ENCODE measurements around the gene ZNF665. TPM values are rescaled to one million over a fixed set of nuclear protein-coding genes. Genes with fewer than 3 reads are reported as not detected.

Gene ZNF665
- 5.2 and 7.5 TPM in 2 replicates for total RNA-seq

DNA sequence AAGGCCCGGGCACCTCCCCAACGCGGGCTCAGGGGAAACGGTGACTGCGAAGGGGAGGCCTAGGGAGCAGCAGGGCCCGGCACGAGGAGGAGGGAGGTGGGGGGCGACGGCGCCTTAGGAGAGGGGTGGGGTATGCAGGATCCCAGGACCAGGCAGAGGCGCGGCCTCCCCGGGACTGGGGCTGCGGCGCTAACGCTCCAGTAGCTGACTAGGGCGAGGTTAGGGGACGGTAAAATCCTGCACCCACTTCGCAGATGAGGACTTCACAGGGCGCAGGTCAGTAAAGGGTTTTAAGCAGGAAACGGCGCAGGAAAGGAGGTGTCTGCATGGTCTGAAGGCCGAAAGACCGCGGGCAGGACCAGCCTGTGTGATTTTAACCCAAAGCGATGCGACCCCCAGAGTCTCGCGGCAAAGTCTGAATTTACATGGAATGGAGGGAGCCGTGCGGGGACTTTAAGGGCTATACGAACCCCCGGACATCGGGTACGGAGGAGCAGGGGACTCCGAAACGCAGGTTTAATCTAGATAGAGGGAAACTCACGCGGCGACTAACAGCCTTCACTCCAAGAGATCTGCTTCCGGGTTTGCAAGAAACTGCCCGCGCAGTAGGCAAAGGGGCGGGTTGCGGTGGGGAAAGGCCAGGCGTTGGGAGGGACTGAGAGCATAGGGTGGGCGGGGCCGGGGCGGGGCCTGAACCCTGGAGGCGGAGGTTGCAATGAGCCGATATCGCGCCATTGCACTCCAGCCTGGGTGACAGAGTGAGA, at the start of gene ZNF665:
TSS of gene ZNF665 (minus strand) at position 588 of the 764 bp plus-strand sequence. CDS start 10,460 bp downstream, outside the sequence.

GRCh38 chr19:53132141-53132991, 60.8 kb downstream of the ZNF665 start, which contains the start of gene ZNF415:
Gene ZNF415, minus strand, starts transcription at chr19:53132910. Its CDS starts 10,234 bp downstream, at chr19:53122676.

Other genes with a start within 250 kb of the ZNF665 start
- gene ZNF816, start 230.5 kb downstream of the ZNF665 start, total RNA-seq, result 5.2 and 8.1 TPM in 2 replicates
- gene ERVV-1, start 179.4 kb downstream of the ZNF665 start, total RNA-seq, result not detected in 2 replicates
- gene ERVV-2, start 148.6 kb downstream of the ZNF665 start, total RNA-seq, result not detected in 2 replicates
- 43.2 and 50.8 TPM in 2 replicates for gene ZNF160, start 89.9 kb downstream of the ZNF665 start, total RNA-seq
- 8.4 and 11.2 TPM in 2 replicates for gene ZNF415, start 60.4 kb downstream of the ZNF665 start, total RNA-seq
- 8.3 and 8.5 TPM in 2 replicates for gene ZNF347, start 34.3 kb downstream of the ZNF665 start, total RNA-seq
- gene ZNF677, start 61.5 kb upstream of the ZNF665 start, total RNA-seq, result 28.8 and 29.4 TPM in 2 replicates
- 0.16 TPM in 1 of 2 replicates, not detected in the other for gene VN1R2, start 64.9 kb upstream of the ZNF665 start, total RNA-seq
- gene VN1R4, start 74.4 kb upstream of the ZNF665 start, total RNA-seq, result not detected in 2 replicates
- 8.7 and 10.2 TPM in 2 replicates for gene ZNF845, start 140.4 kb upstream of the ZNF665 start, total RNA-seq
- gene ZNF525, start 172.3 kb upstream of the ZNF665 start, total RNA-seq, result 6.2 and 10.2 TPM in 2 replicates
- gene ZNF765, start 201.8 kb upstream of the ZNF665 start, total RNA-seq, result 16.1 and 16.5 TPM in 2 replicates
- 12.5 and 17.5 TPM in 2 replicates for gene ZNF761, start 238.6 kb upstream of the ZNF665 start, total RNA-seq

Data from hair follicle dermal papilla cell (primary cell).